HepG2 (cell line): Measurements from ENCODE around the gene RNF114. TPM values are rescaled to one million over a fixed set of nuclear protein-coding genes. Genes with fewer than 3 reads are reported as not detected.

Experiments used
- BHLHE40 ChIP-seq: IDR thresholded peaks from 2 replicates; pipeline ENCODE4 v1.6.1; 2011; ENCODE audit warnings: low read length, improper control_type of control experiment
- CC2D1A ChIP-seq: sonication (generic); formaldehyde crosslinking; IDR thresholded peaks from 2 replicates; pipeline ENCODE4 v1.8.1; 2023; ENCODE audit warnings: mild to moderate bottlenecking, missing genetic modification reagents
- DMAP1 ChIP-seq: IDR thresholded peaks from 2 replicates; pipeline ENCODE4 v1.6.1; 2016
- GTF2F1 ChIP-seq: fragments of 150-350 bp; IDR thresholded peaks from 2 replicates; pipeline ENCODE4 v1.6.1; 2014; ENCODE audit warnings: low read length
- MAFF ChIP-seq: IDR thresholded peaks from 2 replicates; pipeline ENCODE4 v1.6.1; 2011; ENCODE audit warnings: low read depth, low read length, improper control_type of control experiment
- MEF2D ChIP-seq: sonication (generic); formaldehyde crosslinking; IDR thresholded peaks from 2 replicates; pipeline ENCODE4 v1.5.1; 2020; ENCODE audit warnings: mild to moderate bottlenecking, missing genetic modification reagents
- NFYB ChIP-seq: sonication (generic); formaldehyde crosslinking; IDR thresholded peaks from 2 replicates; pipeline ENCODE4 v1.4.0; 2020; ENCODE audit warnings: missing genetic modification reagents
- SP1 ChIP-seq, 2 experiments: fragments of 450-650 bp in 1 of 2; sonication (generic) in 1 of 2; formaldehyde crosslinking in 1 of 2; IDR thresholded peaks; 2 replicates each; pipeline versions ENCODE4 v1.4.0 to v1.6.1; 2016 to 2020; ENCODE audit warnings: missing genetic modification reagents in 1 of 2
- TBX3 ChIP-seq: fragments of 450-650 bp; IDR thresholded peaks from 2 replicates; pipeline ENCODE4 v1.6.1; 2017; ENCODE audit warnings: antibody characterized with exemption, mild to moderate bottlenecking, inconsistent platforms, borderline replicate concordance
- ZBTB7B ChIP-seq: sonication (generic); formaldehyde crosslinking; IDR thresholded peaks from 2 replicates; pipeline ENCODE4 v1.4.0; 2020; ENCODE audit warnings: missing genetic modification reagents
- ZFP36 ChIP-seq: fragments of 150-350 bp; IDR thresholded peaks from 2 replicates; pipeline ENCODE4 v1.6.1; 2018; ENCODE audit warnings: borderline replicate concordance, low read length, low read depth; ENCODE audit not compliant: partially characterized antibody
- ZNF160 ChIP-seq: sonication (generic); formaldehyde crosslinking; IDR thresholded peaks from 2 replicates; pipeline ENCODE4 v1.8.0; 2022; ENCODE audit warnings: mild to moderate bottlenecking, inconsistent platforms, missing genetic modification reagents
- ZNF274 ChIP-seq: sonication (generic); formaldehyde crosslinking; IDR thresholded peaks from 2 replicates; pipeline ENCODE4 v1.5.1; 2020; ENCODE audit warnings: mild to moderate bottlenecking, missing genetic modification reagents
- ZNF432 ChIP-seq: sonication (generic); formaldehyde crosslinking; IDR thresholded peaks from 2 replicates; pipeline ENCODE4 v1.5.0; 2020; ENCODE audit warnings: missing genetic modification reagents, mild to moderate bottlenecking, borderline replicate concordance
- ZNF543 ChIP-seq: sonication (generic); formaldehyde crosslinking; IDR thresholded peaks from 2 replicates; pipeline ENCODE4 v1.4.0; 2020; ENCODE audit warnings: mild to moderate bottlenecking, missing genetic modification reagents
- ZNF546 ChIP-seq: sonication (generic); formaldehyde crosslinking; conservative IDR thresholded peaks from 2 replicates; pipeline ENCODE4 v1.8.1; 2023; ENCODE audit warnings: mild to moderate bottlenecking, missing genetic modification reagents
- polyA plus RNA-seq, 8 experiments: library from polyadenylated mRNA; depleted of rRNA in 3 of 8; stranded (reverse) in 7 of 8; unstranded in 1 of 8; fragments of >200 nt; fragmentation: Illumina TruSeq in 4 of 8; extraction: Trizol in 4 of 8; gene quantifications; 2 replicates each; pipeline versions ENCODE4 v1.2.1 to v1.2.3, GENCODE V29; 2011 to 2016; ENCODE audit warnings: low read depth in 4 of 8, missing spikeins in 1 of 8, mixed read lengths in 1 of 8; ENCODE audit not compliant: insufficient read depth in 1 of 8
- total RNA-seq, 5 experiments: library from RNA; depleted of rRNA; stranded (reverse); fragments of >200 nt; fragmentation: Illumina TruSeq; extraction: Trizol; gene quantifications; 2 replicates each; pipeline ENCODE4 v1.2.3, GENCODE V29; 2016; ENCODE audit warnings: low read depth in 1 of 5
- TF ChIP-seq, protein P1 (sequence below): sonication (generic); formaldehyde crosslinking; conservative IDR thresholded peaks from 2 replicates; pipeline ENCODE4 v1.8.0; 2022; ENCODE audit warnings: missing genetic modification reagents
- TF ChIP-seq, protein P2 (sequence below): sonication (generic); formaldehyde crosslinking; IDR thresholded peaks from 2 replicates; pipeline ENCODE4 v1.8.0; 2022; ENCODE audit warnings: missing genetic modification reagents, low read depth, mild to moderate bottlenecking, borderline replicate concordance
- TF ChIP-seq, protein P3 (sequence below): sonication (generic); formaldehyde crosslinking; IDR thresholded peaks from 2 replicates; pipeline ENCODE4 v1.8.0; 2022; ENCODE audit warnings: missing genetic modification reagents, mild to moderate bottlenecking, borderline replicate concordance
- TF ChIP-seq, protein P4 (sequence below): sonication (generic); formaldehyde crosslinking; IDR thresholded peaks from 2 replicates; pipeline ENCODE4 v1.8.1; 2023; ENCODE audit warnings: missing genetic modification reagents, mild to moderate bottlenecking, borderline replicate concordance
- TF ChIP-seq, protein P5 (sequence below): sonication (generic); formaldehyde crosslinking; conservative IDR thresholded peaks from 2 replicates; pipeline ENCODE4 v1.4.0; 2020; ENCODE audit warnings: mild to moderate bottlenecking, missing genetic modification reagents, moderate library complexity
- TF ChIP-seq, protein P6 (sequence below): sonication (generic); formaldehyde crosslinking; IDR thresholded peaks from 2 replicates; pipeline ENCODE4 v1.8.1; 2023; ENCODE audit warnings: mild to moderate bottlenecking, missing genetic modification reagents

The RNF114 gene
- total and polyA plus RNA-seq, 2 of the 13 experiments (the other 11 are each of a cell fraction or from before 2014, with no cell fraction given): 119 to 126 TPM

DNA sequence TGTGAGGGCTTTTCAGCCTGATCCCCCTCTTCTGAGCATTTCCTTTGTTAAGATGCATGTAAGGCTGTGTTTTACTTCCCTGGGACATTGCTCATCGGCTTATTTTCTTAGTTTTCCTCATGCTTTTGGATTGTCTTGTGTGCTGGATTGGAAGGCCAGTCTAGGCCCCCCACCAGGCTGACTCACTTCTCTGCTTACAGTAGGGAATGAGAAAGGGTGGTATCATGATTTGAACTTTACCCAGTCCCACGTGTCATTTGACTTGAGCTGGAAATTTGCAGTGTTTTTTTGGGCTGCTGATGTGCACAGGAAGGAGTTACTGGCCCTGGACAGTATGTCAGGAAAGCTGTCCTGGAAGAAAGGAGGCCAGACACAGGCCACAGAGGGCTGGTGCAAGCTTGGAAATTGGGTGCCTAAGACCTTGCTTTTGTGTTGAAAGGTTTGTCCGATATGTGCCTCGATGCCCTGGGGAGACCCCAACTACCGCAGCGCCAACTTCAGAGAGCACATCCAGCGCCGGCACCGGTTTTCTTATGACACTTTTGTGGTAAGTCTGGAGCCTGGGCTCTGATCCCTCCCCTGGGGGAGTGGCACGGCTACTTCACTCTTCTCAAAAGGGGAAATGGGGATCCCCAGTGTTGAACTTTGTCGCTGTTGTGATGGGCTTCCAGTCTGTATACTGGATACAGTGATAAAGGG lies 12.8 kb downstream of the RNF114 start (continued):
- TF ChIP-seq TBX3: no peak
- no peak for TF ChIP-seq NFYB (CRISPR knock-in tag)
- TF ChIP-seq ZNF432 (CRISPR knock-in tag): no peak
- no peak for TF ChIP-seq ZNF160 (CRISPR knock-in tag)
- no peak for TF ChIP-seq ZNF546
- TF ChIP-seq MEF2D: peak; percentile 71
- TF ChIP-seq, protein P1, sequence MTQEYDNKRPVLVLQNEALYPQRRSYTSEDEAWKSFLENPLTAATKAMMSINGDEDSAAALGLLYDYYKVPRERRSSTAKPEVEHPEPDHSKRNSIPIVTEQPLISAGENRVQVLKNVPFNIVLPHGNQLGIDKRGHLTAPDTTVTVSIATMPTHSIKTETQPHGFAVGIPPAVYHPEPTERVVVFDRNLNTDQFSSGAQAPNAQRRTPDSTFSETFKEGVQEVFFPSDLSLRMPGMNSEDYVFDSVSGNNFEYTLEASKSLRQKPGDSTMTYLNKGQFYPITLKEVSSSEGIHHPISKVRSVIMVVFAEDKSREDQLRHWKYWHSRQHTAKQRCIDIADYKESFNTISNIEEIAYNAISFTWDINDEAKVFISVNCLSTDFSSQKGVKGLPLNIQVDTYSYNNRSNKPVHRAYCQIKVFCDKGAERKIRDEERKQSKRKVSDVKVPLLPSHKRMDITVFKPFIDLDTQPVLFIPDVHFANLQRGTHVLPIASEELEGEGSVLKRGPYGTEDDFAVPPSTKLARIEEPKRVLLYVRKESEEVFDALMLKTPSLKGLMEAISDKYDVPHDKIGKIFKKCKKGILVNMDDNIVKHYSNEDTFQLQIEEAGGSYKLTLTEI (CRISPR knock-in tag): no peak
- TF ChIP-seq GTF2F1: no peak
- no peak for TF ChIP-seq ZFP36
- peak; percentile 53; the same call in 1 of the 2 replicates for TF ChIP-seq DMAP1 (CRISPR knock-in tag)
- no peak for TF ChIP-seq BHLHE40
- TF ChIP-seq, protein P2, sequence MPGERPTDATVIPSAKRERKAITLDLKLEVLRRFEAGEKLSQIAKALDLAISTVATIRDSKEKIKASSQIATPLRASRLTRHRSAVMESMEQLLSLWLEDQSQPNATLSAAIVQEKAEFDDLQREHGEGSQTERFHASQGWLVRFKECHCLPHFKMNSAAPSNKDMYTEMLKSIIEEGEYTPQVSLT: no peak
- TF ChIP-seq, protein P3, sequence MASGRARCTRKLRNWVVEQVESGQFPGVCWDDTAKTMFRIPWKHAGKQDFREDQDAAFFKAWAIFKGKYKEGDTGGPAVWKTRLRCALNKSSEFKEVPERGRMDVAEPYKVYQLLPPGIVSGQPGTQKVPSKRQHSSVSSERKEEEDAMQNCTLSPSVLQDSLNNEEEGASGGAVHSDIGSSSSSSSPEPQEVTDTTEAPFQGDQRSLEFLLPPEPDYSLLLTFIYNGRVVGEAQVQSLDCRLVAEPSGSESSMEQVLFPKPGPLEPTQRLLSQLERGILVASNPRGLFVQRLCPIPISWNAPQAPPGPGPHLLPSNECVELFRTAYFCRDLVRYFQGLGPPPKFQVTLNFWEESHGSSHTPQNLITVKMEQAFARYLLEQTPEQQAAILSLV (CRISPR knock-in tag): no peak
- TF ChIP-seq, protein P4, sequence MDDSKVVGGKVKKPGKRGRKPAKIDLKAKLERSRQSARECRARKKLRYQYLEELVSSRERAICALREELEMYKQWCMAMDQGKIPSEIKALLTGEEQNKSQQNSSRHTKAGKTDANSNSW: no peak
- TF ChIP-seq, protein P5, sequence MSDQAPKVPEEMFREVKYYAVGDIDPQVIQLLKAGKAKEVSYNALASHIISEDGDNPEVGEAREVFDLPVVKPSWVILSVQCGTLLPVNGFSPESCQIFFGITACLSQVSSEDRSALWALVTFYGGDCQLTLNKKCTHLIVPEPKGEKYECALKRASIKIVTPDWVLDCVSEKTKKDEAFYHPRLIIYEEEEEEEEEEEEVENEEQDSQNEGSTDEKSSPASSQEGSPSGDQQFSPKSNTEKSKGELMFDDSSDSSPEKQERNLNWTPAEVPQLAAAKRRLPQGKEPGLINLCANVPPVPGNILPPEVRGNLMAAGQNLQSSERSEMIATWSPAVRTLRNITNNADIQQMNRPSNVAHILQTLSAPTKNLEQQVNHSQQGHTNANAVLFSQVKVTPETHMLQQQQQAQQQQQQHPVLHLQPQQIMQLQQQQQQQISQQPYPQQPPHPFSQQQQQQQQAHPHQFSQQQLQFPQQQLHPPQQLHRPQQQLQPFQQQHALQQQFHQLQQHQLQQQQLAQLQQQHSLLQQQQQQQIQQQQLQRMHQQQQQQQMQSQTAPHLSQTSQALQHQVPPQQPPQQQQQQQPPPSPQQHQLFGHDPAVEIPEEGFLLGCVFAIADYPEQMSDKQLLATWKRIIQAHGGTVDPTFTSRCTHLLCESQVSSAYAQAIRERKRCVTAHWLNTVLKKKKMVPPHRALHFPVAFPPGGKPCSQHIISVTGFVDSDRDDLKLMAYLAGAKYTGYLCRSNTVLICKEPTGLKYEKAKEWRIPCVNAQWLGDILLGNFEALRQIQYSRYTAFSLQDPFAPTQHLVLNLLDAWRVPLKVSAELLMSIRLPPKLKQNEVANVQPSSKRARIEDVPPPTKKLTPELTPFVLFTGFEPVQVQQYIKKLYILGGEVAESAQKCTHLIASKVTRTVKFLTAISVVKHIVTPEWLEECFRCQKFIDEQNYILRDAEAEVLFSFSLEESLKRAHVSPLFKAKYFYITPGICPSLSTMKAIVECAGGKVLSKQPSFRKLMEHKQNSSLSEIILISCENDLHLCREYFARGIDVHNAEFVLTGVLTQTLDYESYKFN (CRISPR knock-in tag): peak; percentile 77
- no peak for TF ChIP-seq SP1 (IDR thresholded peaks at IDR 0.05)
- no peak for TF ChIP-seq SP1 (CRISPR knock-in tag; IDR thresholded peaks at IDR 0.05)
- TF ChIP-seq MAFF: no peak
- no peak for TF ChIP-seq ZBTB7B (CRISPR knock-in tag)
- no peak for TF ChIP-seq CC2D1A (CRISPR knock-in tag)
- TF ChIP-seq ZNF274 (CRISPR knock-in tag): no peak
- TF ChIP-seq, protein P6, sequence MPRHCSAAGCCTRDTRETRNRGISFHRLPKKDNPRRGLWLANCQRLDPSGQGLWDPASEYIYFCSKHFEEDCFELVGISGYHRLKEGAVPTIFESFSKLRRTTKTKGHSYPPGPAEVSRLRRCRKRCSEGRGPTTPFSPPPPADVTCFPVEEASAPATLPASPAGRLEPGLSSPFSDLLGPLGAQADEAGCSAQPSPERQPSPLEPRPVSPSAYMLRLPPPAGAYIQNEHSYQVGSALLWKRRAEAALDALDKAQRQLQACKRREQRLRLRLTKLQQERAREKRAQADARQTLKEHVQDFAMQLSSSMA (CRISPR knock-in tag): no peak
- TF ChIP-seq ZNF543 (CRISPR knock-in tag): no peak
